SK-N-SH (cell line): ENCODE data around the gene SETBP1. TPM values are rescaled to one million over a fixed set of nuclear protein-coding genes. Genes with fewer than 3 reads are reported as not detected.

Experiments
- CTCF ChIA-PET: fragments of 300-600, 350-600 bp; formaldehyde crosslinking; extraction: SDS; loops from one replicate; lab custom pipeline; 2021; lab: Yijun Ruan, JAX
- POLR2A ChIA-PET: fragments of 350-600 bp; sonication (Branson Sonifier 250); formaldehyde crosslinking; extraction: SDS; loops from one replicate; lab custom pipeline; 2020; ENCODE audit warnings: antibody characterized with exemption, inconsistent platforms; lab: Yijun Ruan, JAX
- DNase-seq: peaks from one replicate; pipeline ENCODE4 v3.0.0; 2012
- H2AFZ ChIP-seq: fragments of 200-600 bp; sonication (generic); 2 replicates; pipeline ENCODE4 v1.8.1; 2016; ENCODE audit warnings: antibody characterized with exemption, mild to moderate bottlenecking, low read depth
- H3F3A ChIP-seq: fragments of 200-600 bp; sonication (generic); replicated peaks from 2 replicates; pipeline ENCODE3; 2016; ENCODE audit warnings: antibody characterized with exemption, mild to moderate bottlenecking; ENCODE audit not compliant: insufficient read depth
- H3K27ac ChIP-seq, 2 experiments: fragments of 200-500 bp in 1 of 2; fragments of 200-600 bp in 1 of 2; sonication (Bioruptor generic) in 1 of 2; sonication (generic), shearing (Covaris generic) in 1 of 2; 2 replicates each; pipeline versions ENCODE4 v1.5.1 to v1.6.1; 2014 to 2016; ENCODE audit warnings: low read depth in 2 of 2, inconsistent platforms in 1 of 2, low read length in 1 of 2, mild to moderate bottlenecking in 1 of 2, mixed read lengths in 1 of 2
- H3K27me3 ChIP-seq: fragments of 200-600 bp; sonication (generic), shearing (Covaris generic); 2 replicates; pipeline ENCODE4 v1.6.1; 2016; ENCODE audit warnings: mixed run types; ENCODE audit not compliant: insufficient read depth
- H3K36me3 ChIP-seq, 2 experiments: fragments of 200-500 bp in 1 of 2; fragments of 200-600 bp in 1 of 2; sonication (Bioruptor generic) in 1 of 2; sonication (generic) in 1 of 2; replicated peaks in 1 of 2; 2 replicates each; pipeline versions ENCODE3 to v1.5.1; 2014 to 2016; ENCODE audit warnings: low read length in 1 of 2, mild to moderate bottlenecking in 1 of 2; ENCODE audit not compliant: insufficient read depth in 2 of 2, control insufficient read depth in 1 of 2
- H3K4me1 ChIP-seq, 2 experiments: fragments of 200-500 bp in 1 of 2; fragments of 200-600 bp in 1 of 2; sonication (Bioruptor generic) in 1 of 2; sonication (generic), shearing (Covaris generic) in 1 of 2; 2 replicates each; pipeline versions ENCODE4 v1.5.1 to v1.6.1; 2014 to 2016; ENCODE audit warnings: low read depth in 1 of 2, low read length in 1 of 2, mixed run types in 1 of 2; ENCODE audit not compliant: insufficient read depth in 2 of 2, control insufficient read depth in 1 of 2
- H3K4me2 ChIP-seq: fragments of 200-600 bp; sonication (generic), shearing (Covaris generic); 2 replicates; pipeline ENCODE4 v1.6.1; 2017; ENCODE audit warnings: mixed run types
- H3K4me3 ChIP-seq, 2 experiments: fragments of 200-500 bp in 1 of 2; fragments of 200-600 bp in 1 of 2; sonication (Bioruptor generic) in 1 of 2; sonication (generic), shearing (Covaris generic) in 1 of 2; 2 replicates each; pipeline versions ENCODE4 v1.5.1 to v1.8.1; 2014 to 2016; ENCODE audit warnings: low read depth in 2 of 2, inconsistent platforms in 1 of 2, low read length in 1 of 2, mild to moderate bottlenecking in 1 of 2, mixed read lengths in 1 of 2, moderate library complexity in 1 of 2
- H3K79me2 ChIP-seq: fragments of 200-600 bp; sonication (generic); 2 replicates; pipeline ENCODE4 v1.8.1; 2017; ENCODE audit warnings: mild to moderate bottlenecking; ENCODE audit not compliant: insufficient read depth
- H3K9ac ChIP-seq: fragments of 200-600 bp; sonication (generic); 2 replicates; pipeline ENCODE4 v1.6.1; 2017; ENCODE audit warnings: mixed run types
- H3K9me2 ChIP-seq: fragments of 200-600 bp; sonication (generic); 2 replicates; pipeline ENCODE4 v1.6.1; 2017; ENCODE audit warnings: mixed run types
- H3K9me3 ChIP-seq: fragments of 200-600 bp; sonication (generic); 2 replicates; pipeline ENCODE4 v1.6.1; 2017; ENCODE audit warnings: mixed run types, mild to moderate bottlenecking, moderate library complexity
- H4K20me1 ChIP-seq: fragments of 200-600 bp; sonication (generic); 2 replicates; pipeline ENCODE4 v1.6.1; 2017; ENCODE audit warnings: mild to moderate bottlenecking, mixed run types; ENCODE audit not compliant: insufficient read depth
- CHD2 ChIP-seq: fragments of 150-350 bp; IDR thresholded peaks from 2 replicates; pipeline ENCODE4 v1.6.1; 2018; ENCODE audit warnings: low read length; ENCODE audit not compliant: partially characterized antibody
- ELF1 ChIP-seq: IDR thresholded peaks from 2 replicates; pipeline ENCODE4 v1.4.0; 2012
- FOXJ3 ChIP-seq: sonication (generic); formaldehyde crosslinking; IDR thresholded peaks from 2 replicates; pipeline ENCODE4 v1.5.1; 2020; ENCODE audit warnings: mild to moderate bottlenecking, missing genetic modification reagents
- FOXM1 ChIP-seq: IDR thresholded peaks from 2 replicates; pipeline ENCODE4 v1.4.0; 2012; ENCODE audit warnings: low read depth, mild to moderate bottlenecking
- GABPA ChIP-seq: IDR thresholded peaks from 2 replicates; pipeline ENCODE4 v1.4.0; 2012; ENCODE audit warnings: low read depth, mild to moderate bottlenecking
- GATA2 ChIP-seq: sonication (generic); formaldehyde crosslinking; IDR thresholded peaks from 2 replicates; pipeline ENCODE4 v1.5.0; 2020; ENCODE audit warnings: mild to moderate bottlenecking, missing genetic modification reagents
- MEF2A ChIP-seq: IDR thresholded peaks from 2 replicates; pipeline ENCODE4 v1.4.0; 2012; ENCODE audit warnings: low read depth, borderline replicate concordance
- NFIC ChIP-seq: IDR thresholded peaks from 2 replicates; pipeline ENCODE4 v1.4.0; 2012; ENCODE audit warnings: borderline replicate concordance
- RFX5 ChIP-seq: IDR thresholded peaks from 2 replicates; pipeline ENCODE4 v1.6.1; 2012; ENCODE audit warnings: mild to moderate bottlenecking, improper control_type of control experiment, low read length
- SMC3 ChIP-seq: IDR thresholded peaks from 2 replicates; pipeline ENCODE4 v1.6.1; 2012; ENCODE audit warnings: low read depth, low read length, improper control_type of control experiment
- TAF1 ChIP-seq: IDR thresholded peaks from 2 replicates; pipeline ENCODE4 v1.6.1; 2012; ENCODE audit warnings: low read depth, mild to moderate bottlenecking, low read length, moderate library complexity, borderline replicate concordance
- TCF12 ChIP-seq: IDR thresholded peaks from 2 replicates; pipeline ENCODE4 v1.4.0; 2012
- YY1 ChIP-seq: IDR thresholded peaks from 2 replicates; pipeline ENCODE4 v1.4.0; 2012; ENCODE audit warnings: low read depth, mild to moderate bottlenecking
- WGBS: methylation state at CpG from one replicate; pipeline ENCODE4 v1.1.6; 2017; ENCODE audit warnings: low lambda C conversion rate; 5-methylcytosine and 5-hydroxymethylcytosine counted together
- polyA plus RNA-seq, 3 experiments: library from polyadenylated mRNA; depleted of rRNA; stranded (reverse); fragments of >200 nt; gene quantifications; 2 replicates each; pipeline ENCODE4 v1.2.3, GENCODE V29; 2012
- TF ChIP-seq, protein P1 (sequence below): fragments of 150-350 bp; IDR thresholded peaks from 2 replicates; pipeline ENCODE4 v1.6.1; 2016; ENCODE audit warnings: mild to moderate bottlenecking, low read depth, low read length
- TF ChIP-seq, protein P2 (sequence below): fragments of 200-600 bp; sonication (generic); IDR thresholded peaks from 2 replicates; pipeline ENCODE4 v1.6.1; 2017; ENCODE audit warnings: antibody characterized with exemption, mild to moderate bottlenecking, moderate library complexity

SETBP1 gene
- polyA plus RNA-seq, 1 of the 3 experiments (the other 2 are of a cell fraction) = 3.0 TPM

DNA sequence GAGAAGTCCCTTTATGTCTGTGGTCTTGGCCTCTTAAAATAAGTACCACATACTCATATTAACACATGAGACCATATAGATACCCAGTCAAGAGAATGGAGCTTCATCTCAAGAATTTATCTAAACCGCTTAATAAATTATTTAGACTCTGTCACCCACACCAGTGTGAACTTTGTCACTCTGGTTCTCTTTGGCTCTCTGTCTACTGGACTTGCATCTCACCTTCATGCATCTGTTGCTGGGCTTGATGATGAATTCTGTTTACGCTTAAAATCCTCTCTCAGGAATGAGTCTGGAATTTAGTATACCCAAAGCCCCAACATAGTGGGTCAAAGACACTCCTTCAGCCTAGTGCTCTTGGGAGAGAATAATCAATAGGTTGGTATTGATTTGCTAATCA lies 73.9 kb downstream of the SETBP1 start:
- CTCF ChIA-PET = interaction anchor here (1.2 kb wide), 1 partner anchor 9 kb away, joined by 3 read pairs; no protein-coding TSS in a partner anchor

DNA sequence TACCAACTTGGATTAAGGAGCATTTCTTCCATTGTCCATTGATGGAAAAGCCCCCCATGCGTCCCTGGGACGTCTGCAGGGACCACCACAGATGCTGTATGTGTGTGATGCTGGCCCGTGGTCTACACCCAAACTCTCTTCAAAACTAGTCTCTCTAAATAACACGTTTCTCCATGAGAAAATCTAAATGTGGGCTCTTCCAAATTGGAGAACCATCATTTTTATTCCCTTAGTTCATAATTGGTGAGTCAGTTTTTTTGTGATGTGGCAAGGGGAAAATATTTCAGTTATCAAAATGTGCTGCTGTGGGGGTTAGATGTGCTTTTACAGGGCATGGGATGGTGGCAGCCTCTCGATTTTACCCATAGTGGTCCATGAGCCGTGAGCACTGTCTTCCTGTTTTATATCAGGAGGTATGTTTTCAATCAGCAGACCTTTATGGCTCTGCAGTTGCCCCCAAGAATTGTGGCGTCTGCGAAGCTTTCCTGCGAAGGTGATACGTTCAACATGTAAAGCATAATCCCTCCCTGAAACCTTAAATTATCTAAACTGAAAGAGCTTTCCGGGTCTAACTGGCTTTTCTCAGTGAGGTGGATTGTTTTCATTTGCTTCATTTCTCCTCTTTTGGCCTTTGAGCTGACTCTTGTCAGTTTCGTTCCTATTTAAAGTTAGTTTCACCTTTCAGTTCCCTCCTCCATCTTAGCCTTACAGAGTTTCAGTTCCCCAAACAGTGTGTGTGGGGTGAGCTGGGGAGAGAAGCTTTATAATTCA lies 78.4 kb downstream of the SETBP1 start:
- no peak overlapping the region for H3K27ac ChIP-seq
- no peaks in the 10 kb centered on the region for H3F3A ChIP-seq
- 87% methylated on average over 10 of the region's 12 CpGs for WGBS
- no peak overlapping the region for H3K4me3 ChIP-seq
- no peaks in the 10 kb centered on the region for H3K4me1 ChIP-seq
- H3K9me3 ChIP-seq = no peaks in the 10 kb centered on the region
- no peaks in the 10 kb centered on the region for H4K20me1 ChIP-seq
- TF ChIP-seq YY1 (no peak), TAF1 (no peak), FOXM1 (no peak), ELF1 (no peak), RFX5 (no peak), NFIC (no peak), MEF2A (no peak), SMC3 (no peak), FOXJ3 (no peak), CHD2 (no peak), GABPA (no peak), TCF12 (no peak)
- TF ChIP-seq, protein P1, sequence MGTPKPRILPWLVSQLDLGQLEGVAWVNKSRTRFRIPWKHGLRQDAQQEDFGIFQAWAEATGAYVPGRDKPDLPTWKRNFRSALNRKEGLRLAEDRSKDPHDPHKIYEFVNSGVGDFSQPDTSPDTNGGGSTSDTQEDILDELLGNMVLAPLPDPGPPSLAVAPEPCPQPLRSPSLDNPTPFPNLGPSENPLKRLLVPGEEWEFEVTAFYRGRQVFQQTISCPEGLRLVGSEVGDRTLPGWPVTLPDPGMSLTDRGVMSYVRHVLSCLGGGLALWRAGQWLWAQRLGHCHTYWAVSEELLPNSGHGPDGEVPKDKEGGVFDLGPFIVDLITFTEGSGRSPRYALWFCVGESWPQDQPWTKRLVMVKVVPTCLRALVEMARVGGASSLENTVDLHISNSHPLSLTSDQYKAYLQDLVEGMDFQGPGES = no peak
- H2AFZ ChIP-seq = no peak overlapping the region
- H3K9me2 ChIP-seq = no peaks in the 10 kb centered on the region
- H3K9ac ChIP-seq = no peak overlapping the region
- no peaks in the 10 kb centered on the region for H3K27me3 ChIP-seq
- no peaks in the 10 kb centered on the region for H3K36me3 ChIP-seq
- ChIA-PET POLR2A (no interaction called here), CTCF (no interaction called here)
- DNase-seq = no peak
- no peaks in the 10 kb centered on the region for H3K79me2 ChIP-seq
- H3K4me2 ChIP-seq = no peak overlapping the region

More for the DNA sequence above, 73.9 kb downstream of the SETBP1 start:
- Histone ChIP-seq H3K9me3 (no peaks in the 10 kb centered on the region), H3K9ac (no peak overlapping the region)
- no peak for TF ChIP-seq GATA2 (CRISPR knock-in tag)
- no peak for TF ChIP-seq FOXJ3
- TF ChIP-seq, protein P2, sequence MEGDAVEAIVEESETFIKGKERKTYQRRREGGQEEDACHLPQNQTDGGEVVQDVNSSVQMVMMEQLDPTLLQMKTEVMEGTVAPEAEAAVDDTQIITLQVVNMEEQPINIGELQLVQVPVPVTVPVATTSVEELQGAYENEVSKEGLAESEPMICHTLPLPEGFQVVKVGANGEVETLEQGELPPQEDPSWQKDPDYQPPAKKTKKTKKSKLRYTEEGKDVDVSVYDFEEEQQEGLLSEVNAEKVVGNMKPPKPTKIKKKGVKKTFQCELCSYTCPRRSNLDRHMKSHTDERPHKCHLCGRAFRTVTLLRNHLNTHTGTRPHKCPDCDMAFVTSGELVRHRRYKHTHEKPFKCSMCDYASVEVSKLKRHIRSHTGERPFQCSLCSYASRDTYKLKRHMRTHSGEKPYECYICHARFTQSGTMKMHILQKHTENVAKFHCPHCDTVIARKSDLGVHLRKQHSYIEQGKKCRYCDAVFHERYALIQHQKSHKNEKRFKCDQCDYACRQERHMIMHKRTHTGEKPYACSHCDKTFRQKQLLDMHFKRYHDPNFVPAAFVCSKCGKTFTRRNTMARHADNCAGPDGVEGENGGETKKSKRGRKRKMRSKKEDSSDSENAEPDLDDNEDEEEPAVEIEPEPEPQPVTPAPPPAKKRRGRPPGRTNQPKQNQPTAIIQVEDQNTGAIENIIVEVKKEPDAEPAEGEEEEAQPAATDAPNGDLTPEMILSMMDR = no peak
- TF ChIP-seq, all 33 proteins: peak for 0
- Histone ChIP-seq H3K4me1 (no peaks in the 10 kb centered on the region), H3K36me3 (no peaks in the 10 kb centered on the region), H2AFZ (no peak overlapping the region), H3K27ac (no peak overlapping the region), H4K20me1 (no peaks in the 10 kb centered on the region), H3K4me3 (no peak overlapping the region), H3K27me3 (no peaks in the 10 kb centered on the region), H3K9me2 (no peaks in the 10 kb centered on the region), H3K4me2 (no peak overlapping the region), H3F3A (no peaks in the 10 kb centered on the region), H3K79me2 (no peaks in the 10 kb centered on the region)
- no peak for DNase-seq
- 92% methylated on average over 2 of the region's 2 CpGs for WGBS
- POLR2A ChIA-PET = no interaction called here
